Activated T-helper 1 cell treated with Interleukin-2 at 50 U/mL for 16 hours (primary cell): ENCODE measurements around the gene INPP5A.

Experiments used
- DNase-seq: peaks from one replicate; pipeline ENCODE4 v3.0.0-alpha.2; 2020; ENCODE audit warnings: low read depth

INPP5A gene

DNA sequence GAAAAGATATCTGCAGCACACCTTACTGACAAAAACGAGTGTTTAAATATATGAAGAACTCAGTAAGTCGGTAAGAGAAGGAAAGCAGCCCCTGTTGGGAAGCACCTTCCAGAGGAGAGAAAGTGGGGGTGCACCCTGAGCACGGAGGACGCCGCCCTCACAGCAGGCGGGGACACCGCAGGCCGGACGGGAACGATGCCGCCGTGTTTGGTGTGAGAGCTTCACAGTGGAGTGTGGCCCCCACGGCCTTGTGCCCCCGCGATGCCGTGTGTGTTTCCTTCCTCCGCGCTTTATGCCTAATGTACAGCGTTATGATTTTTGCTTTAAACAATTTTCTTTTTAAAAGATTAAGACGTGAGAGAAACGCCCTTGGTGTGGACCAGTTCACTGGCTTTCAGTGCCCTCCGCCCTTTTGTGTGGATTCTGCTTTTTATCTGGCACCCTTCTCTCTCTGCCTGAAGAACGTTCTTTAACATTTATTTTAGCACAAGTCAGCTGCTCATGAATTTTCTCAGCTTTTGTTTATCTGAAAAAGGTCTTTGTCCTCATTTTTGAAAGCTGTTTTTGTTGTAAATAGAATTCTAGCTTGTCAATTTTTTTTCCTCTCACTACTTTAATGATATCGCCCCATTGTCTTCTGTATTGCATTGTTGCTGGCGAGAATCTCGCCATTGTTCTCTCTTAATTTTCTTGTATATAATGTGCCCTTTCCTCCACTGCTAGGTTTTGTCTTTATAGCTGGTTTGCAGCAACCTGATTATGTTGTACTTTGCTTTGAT is 110.7 kb downstream of the INPP5A start:
- no peak for DNase-seq

DNA sequence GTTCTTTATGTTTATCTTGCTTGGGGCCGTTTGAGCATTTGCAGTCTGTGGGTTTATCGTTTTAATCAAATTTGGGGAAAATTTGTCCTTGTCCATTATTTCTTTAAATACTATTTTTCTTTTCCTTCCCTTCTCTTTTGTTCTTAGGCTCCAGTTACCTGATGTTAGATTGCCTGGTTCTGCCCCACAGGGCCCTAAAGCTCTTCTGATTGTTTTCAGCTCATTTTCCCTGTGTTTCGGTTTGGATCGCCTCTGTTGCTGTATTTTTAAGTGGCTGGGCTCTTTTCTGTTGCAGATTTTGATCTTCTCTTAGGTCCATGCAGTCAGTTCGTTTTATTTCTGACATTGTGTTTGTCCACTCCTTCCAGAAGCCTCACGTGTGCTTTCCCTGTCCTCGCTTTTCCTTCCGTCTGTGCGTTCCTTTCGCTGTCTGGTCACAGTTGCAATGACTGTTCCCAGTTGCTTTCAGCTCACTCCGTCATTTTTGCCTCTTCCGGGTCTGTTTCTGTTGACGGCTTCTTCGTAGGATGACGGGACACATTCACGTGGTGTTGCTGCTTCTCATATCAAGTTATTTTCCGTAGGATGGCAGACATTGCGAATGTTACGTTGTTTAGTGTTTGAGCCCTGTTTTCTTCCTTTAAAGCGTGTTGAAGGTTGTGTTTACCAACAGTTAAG is 111.4 kb downstream of the INPP5A start:
- DNase-seq = no peak

DNA sequence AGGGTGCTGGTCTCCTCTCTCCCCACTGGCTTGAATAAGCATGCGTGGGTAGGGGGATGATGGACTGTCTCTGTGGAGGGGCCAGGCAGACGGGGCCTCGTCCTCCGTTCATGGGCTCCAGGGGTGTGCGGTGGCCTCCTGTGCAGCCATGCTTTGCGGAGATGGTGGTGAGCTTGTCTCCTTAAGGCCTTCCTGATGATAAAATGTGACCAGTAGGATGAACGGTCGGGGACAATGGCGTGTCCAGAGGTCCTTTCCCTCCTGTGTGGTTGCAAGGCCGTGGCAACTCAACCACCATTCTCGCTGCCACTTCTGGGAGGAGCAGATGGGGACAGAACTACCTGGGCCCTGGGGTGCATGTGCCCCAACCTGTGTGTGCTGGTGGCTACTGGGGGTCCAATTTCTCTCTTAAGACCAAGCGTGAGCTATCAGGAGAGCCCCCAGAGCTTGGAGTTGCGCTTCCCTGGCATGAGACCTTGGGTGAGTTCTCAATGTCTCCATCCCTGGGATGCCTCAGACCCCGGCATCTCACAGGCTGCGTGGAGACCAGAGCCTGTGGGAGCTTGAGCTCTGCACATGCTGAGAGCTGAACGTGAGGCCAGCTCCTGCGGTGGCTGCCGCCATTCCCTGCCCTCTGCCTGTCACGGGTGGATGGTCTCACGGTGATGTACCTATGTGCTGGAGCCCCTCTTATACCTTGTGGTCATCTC is 112.2 kb downstream of the INPP5A start:
- no peak for DNase-seq

DNA sequence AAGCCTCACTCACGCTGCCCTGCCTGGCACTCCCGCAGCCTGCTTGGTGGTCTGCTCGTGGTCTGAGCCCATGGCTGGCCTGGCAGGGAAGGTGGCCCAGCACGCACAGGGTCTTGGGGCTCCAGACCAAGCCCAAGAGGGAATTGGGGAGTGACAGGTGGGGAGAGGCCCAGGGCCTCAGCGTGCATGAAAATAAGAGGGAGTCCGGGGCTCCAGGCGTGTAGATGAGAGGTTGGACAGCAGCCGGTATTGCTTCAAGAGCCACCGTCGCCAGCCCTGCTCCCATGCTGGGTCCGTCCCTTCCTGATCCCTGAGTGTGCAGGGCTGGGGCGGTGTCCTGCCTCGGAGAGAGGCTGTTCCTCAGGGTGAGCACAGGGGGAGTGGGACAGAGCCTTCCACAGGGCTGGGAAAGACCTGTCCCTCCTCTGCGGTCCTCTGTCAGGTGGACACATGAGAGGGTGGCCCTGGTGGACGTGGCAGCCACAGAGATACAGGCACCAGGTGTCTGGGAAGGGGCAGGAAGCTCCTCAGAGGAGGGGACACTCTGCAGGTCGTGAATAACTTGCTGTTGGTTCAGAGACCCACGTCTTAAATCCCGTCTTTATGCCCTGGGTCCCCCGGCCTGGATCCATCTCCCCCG is 113.1 kb downstream of the INPP5A start:
- DNase-seq = no peak

DNA sequence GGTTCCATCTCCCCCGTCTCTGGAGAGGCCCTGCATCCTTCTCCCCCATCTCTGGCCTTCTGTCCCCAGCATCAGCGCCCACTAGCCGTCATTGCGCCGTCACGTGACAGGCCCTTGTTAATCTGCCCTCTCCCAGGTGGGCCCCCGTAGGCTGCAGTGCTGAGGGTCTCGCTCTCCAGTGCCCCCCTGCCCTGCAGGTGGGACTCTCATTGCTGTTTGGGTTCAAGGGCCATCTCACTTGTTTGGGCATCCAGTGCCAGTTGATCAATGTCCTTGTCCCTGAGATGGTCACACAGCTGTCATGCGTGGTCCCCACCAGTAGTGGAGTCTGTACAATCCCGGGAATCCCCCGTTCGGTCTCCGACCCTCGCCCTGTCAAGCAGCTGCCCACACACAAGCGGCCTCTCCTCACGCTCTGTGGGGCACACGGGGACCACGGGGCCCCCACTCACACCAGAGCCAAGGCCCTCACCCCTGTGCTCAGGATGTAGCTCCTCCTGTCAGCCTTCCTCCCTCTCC is 114.0 kb downstream of the INPP5A start:
- DNase-seq = no peak

DNA sequence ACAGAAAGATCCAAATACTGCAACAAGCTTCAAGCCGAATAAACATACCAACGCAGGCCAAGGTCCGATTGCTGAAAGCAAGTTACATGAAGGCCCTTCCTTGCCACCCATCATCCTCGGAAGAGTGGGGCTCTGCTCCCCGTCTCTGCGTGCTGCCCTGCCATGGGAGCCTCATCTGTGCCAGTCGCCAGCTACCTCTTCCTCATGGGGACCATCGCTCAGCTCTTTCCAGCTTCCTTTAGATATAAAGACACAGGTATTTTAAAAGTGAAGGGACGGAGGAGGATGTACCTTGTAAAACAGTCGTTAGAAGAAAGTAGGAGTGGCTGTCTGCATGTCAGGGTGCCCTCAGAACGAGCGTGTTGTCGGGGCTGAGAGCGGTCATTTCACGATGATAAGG is 114.9 kb downstream of the INPP5A start:
- no peak for DNase-seq

DNA sequence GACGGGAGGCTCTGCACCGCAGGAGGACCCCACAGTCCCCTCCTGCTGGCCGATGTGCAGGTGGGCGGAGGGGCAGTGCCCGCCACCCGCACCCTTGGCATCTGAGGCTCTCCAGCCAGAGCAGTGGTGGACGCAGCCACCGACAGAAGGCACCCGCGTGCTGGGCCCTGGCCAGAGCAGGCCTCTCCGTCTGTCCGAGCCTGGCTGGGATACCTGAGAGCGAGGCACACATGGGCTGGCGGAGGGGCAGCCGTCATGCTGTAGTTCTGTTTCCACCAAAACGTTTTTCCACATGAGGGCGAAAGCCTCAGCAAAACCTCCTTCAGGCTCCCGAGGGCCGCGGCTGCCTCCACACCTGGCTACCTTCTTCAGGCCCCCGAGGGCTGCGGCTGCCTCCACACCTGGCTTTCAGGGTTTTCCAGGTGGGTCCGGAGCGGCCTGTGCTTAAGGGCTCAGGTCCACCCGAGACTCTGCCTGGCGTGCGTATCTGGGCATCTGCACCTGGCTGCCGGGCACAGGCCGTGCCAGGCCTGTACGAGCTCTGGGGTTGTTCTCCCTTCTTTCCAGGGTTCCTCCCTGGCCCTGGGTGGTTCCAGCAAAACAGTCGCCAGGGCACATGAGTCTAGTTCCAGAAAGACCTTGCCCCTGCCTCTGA is 115.5 kb downstream of the INPP5A start:
- DNase-seq = no peak

DNA sequence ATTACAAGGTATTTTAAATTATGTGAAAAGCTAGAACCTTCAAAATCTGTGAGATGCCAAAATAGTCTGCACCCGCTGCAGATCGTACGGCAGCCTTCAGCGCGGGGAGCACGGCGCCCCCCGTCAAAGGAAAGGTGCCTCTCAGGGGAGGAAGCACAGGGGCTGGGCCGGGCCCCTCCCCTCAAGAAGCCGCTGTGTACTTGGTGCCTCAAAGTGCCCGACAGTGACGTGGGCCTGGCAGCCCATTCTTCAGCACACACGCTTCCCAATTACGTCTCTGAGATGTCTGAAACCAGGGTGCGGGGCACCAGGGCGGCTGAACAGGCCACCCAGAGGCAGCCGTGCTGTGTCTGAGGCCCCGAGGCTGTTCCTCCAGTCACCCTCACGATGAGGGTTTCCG is 116.1 kb downstream of the INPP5A start:
- no peak for DNase-seq

DNA sequence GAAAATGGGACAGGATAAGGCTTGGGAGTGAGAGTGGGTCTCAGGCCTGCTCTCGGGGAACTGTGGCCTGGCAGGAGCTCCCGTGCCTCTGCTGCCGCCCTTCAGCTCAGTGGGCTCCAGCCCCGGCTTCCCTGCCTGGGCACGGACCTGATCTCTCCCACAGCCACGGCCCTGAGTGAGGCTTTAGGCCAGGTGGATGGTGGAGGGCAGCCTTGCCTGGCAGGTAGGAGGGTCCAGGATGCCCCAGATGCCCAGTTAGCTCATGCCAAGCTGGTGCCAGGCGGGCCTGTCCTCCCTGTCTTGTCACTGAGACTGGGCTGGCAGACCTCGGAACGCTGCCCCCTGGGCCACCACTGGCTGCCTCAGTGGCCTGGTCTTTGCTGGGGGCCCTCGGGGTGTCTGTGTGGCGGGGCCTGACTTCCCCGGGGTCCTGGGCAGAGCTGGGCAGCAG is 116.6 kb downstream of the INPP5A start:
- no peak for DNase-seq

DNA sequence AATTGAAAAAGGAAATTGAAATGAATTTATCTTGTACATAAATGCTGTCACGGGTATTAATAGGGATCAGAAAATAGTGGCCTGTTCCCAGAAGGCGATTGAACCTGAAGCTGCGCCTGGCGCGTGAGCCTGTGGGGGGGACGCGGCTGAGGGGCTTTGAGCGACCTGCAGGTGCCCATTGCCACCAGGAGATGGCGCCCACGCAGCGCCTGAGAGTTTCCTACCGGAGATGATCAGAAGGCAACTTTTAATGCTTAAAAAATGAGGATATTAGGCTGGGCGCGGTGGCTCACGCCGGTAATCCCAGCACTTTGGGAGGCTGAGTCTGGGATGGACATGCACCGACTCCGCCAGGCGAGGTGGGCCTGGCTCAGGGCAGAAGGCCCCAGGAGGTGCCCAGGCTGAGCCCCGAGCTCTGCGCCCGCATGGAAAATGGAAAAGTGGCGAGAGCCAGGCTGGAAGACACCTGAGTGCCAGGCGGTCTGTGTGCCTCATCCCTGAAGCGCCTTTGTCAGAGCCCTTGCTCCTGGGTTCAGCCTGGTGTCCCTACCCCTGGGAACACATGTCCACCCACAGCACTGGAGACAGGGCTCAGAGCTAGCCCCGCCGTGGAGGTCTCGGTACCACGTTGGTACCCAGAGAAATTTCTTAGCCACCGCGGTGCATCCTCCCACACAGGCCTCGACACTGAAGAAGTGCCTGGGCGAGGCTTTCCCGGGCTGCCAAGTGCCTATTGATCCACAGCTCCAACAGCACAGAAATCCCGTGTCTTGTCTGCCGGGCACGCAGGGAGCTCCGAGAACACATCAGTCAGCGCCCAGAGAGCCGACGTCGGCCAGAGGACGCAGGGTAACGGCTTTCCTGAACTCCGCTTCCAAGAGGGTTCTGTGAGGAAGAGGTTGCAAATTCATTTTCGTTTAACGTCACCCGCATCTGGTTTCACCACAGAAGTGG is 117.4 kb downstream of the INPP5A start:
- DNase-seq = peak; percentile 25

DNA sequence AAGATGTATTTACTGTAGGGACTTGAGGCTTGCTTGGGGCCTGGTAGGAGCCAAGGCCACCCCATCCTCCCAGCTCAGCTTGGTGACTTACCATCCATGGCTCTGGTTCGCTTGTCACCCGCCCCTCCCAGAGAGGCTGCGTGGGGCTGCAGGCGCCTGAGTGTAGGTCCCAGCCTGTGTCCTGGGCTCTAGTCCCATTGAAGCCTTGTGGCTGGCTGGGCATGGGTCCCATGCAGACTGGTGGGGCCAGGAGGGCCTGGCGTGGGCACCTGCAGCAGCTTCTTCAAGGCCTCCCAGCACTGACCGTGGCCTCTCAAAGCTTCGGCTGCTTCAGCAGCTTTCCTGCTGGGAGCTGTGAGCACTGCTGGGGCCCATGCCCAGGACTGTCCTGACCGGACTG is 118.1 kb downstream of the INPP5A start:
- DNase-seq = no peak

DNA sequence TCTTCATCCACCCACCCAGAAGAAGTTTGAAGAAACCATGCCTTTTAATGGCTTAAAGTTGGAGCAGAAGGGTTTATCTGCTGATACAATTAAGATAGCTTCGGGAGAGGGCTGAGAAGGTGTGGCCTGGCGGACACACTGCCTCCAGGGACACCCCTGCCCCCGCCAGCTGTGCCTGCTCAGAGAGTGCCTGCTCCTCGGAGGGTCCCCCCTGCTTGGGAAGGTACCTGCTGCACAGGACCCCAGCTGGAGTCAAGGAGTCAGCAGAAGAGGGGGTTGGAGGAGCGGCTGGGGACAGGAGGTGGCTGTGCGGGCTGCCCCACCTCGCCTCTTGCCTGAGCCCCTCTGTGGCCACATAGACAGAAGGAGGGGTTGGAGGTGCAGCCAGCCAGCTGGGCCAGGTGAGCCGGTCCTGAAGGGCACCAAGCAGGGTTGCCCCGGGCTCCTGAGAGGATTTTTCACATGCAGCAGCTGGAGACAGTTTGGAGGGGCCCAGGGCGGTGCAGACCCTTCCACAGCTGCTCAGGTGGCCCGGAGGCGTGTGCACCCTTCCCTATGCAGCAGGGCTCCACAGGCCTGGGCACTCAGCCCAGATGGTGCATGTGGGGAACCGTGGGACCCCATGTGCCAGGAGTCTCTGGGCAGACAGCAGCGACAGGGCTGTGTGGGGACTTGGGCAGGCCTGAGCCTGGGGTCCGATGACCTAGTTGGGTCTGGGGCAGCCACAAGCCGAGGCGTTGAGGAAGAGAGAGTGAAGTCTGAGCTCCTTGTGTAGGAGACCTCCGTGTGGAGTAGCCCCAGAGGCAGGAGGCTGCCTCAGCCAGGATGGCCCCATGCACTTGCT is 118.9 kb downstream of the INPP5A start:
- DNase-seq = no peak

DNA sequence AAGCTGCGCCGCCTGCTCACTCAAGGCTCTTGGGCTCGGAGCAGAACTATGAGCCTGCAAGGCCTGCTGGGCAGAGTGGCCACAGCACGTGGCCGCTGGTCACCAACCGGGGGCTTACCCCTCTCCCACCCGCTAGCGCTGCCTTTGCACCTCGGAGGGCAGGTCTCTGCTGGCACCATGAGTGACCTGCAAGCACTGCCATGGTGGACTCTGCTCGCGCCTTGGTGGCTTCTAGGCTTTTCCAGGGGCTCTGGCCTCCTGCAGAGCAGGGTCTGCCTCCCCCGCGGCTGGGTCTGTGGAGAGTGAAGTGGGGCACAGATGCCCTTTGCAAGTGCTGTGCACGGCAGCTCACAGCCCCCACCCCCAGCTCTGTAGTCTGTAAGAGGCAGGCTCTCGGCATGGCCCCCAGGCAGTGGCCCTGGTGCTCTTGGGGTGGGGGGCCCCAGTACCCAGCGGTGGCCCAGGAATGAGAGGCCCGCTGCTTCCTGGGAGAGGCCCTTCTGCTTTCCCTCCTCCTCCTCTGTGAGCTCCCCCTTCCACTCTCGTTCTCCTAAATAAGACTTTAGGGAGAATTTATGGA is 119.6 kb downstream of the INPP5A start:
- no peak for DNase-seq

DNA sequence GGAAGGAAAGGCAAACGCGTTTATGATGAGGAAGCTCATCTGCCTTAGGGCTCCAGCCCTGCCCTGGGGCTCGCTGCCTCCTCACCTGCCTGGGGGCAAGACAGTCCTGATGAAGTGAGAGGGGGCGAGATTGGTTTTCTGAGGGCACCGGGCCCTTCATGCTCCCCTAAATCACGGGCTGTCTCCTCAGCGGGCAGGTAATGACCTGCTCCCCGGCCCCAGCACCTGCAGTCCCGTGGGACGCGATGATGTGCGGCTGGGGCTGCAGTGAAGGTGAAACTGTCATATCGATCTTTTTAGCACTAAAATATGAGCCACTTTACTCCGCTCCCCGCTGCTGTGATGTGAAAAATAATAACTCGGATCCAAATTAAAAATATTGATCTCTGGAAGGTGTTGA is 120.2 kb downstream of the INPP5A start:
- no peak for DNase-seq

DNA sequence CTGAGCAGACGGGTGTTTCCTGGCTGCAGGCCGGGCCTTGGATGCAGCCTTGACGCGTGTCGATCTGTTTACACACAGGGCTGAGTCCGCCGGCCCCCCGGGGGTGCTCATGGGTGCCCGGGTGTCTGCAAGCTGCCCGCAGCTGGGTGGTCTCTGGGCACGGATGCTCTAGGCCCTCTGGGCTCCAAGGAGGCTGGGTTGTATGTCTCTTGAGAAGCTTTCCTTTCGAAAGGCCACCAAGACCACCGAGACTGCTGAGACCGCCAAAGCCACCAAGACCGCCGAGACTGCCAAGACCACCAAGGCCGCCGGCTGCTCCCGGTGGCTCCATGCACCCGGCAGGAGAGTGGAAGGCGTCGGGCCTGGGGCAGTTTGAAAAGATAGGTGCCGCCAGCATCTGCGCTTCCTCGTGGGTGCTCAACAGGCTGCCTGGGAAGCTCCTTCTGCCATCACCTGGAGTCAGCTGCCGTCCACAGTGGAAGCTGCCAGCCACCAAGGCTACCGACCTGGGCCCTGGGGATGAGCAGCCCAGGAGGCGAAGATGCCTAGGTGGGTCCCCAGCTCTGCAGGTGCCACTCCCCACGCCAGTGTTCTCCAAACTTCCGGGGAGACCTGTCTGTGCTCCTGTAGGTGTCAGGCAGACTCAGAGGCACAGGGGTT is 121.1 kb downstream of the INPP5A start:
- DNase-seq = no peak

DNA sequence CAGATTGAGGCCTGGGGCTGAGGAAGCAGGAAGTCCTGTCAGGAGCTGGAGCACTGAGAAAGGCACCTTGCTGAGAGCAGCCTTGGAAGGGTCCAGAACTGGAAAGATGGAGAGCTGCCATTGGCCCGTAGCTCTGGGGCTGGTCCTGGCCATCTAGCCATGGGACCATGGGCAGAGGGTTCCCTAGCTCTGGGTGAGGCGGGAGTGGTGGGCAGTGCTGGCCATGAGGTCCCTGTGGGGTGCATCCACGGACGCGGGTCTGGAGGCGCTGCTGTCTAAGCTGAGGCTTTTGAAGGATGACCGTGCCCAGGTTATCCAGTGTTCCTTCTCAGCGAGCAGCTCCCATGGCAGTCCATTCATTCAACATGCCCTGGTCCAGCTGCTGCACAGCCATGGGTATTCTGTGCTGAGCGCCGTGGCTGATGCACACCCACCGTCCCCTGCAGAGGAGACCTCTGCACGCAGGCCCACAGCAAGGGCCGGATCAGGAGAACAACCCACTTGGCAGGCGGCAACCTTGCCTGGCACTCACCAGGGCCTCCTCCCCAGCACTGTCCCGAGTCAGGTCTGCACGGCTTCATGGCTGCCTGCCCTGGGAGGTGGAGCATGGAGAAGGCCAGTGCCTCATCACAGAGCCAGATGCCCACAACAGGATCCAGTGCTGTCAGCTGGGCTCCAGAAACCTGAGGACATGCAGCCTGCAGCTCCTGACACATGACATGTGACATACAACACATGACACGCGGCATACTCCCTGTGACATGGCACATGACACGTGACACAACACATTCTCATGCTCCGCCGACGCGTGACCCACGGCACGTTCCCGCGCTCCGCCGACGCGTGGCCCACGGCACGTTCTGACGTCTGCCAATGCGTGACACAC is 121.9 kb downstream of the INPP5A start:
- DNase-seq = no peak

DNA sequence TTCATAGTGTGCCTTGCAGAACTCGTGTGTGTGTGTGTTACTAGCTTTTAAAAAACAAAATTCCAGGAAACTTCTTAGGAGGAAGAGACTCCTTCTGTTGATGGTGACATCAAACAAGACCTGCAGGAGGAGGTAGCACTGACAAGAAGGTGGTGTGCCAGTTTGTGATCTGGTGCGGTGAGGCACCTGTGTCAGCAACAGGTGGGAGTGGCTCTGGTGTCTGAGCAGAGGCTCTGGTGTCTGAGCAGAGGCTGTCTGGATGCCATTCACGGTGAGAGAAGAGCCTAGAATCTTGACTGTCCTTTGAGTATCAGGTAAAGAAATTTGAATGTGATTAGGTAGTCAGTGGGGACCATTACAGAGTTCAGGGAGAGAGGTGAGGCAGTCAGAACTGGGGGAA is 122.8 kb downstream of the INPP5A start:
- no peak for DNase-seq
